GDM1 (cell line): ENCODE results near the gene SYTL2.

ENCODE experiments used
- DNase-seq: peaks from one replicate; lab custom pipeline; 2025; lab: John Stamatoyannopoulos, UW

Gene SYTL2

GRCh38 chr11:85652786-85653447 is 158.0 kb downstream of the SYTL2 start:
- DNase-seq = peak; percentile 7

- DNase-seq = no peak
Observed at GRCh38 chr11:85651118-85651517, 159.8 kb downstream of the SYTL2 start.

- peak; percentile 79 for DNase-seq
Observed at GRCh38 chr11:85647604-85648299, 163.2 kb downstream of the SYTL2 start, which contains the start of gene TMEM126A. Gene TMEM126A (plus strand): TSS chr11:85647967. CDS start chr11:85650256, 2,289 bp downstream.

GRCh38 chr11:85647078-85647477 is 163.9 kb downstream of the SYTL2 start:
- no peak for DNase-seq
